IMR-90 (cell line): Measurements from ENCODE around the gene KLHL29. TPM values are rescaled to one million over a fixed set of nuclear protein-coding genes. Genes with fewer than 3 reads are reported as not detected.
A peak's percentile ranks its signal among the peaks of the same experiment; 100 is the strongest.

Source experiments
- ATAC-seq: fragments of 200-7000 bp; cut with Tn5 transposase; 2 replicates; pipeline ENCODE4 v1.9.1; 2020; ENCODE audit warnings: low read depth, mild to moderate bottlenecking, moderate library complexity
- BruUV-seq: library from RNA; stranded (reverse); fragments of 400-500 nt; replicated peaks from 2 replicates; lab custom pipeline; 2021; lab: Mats Ljungman, UMichigan
- CTCF ChIA-PET: fragments of 300-600 bp; formaldehyde crosslinking; extraction: SDS; loops from one replicate; lab custom pipeline; 2021; ENCODE audit warnings: antibody characterized with exemption; lab: Yijun Ruan, JAX
- POLR2A ChIA-PET: fragments of 300-600 bp; sonication (Branson Sonifier 250); formaldehyde crosslinking; loops from one replicate; lab custom pipeline; 2022; ENCODE audit warnings: antibody characterized with exemption; ENCODE audit not compliant: unreplicated experiment; lab: Charles Lee
- DNase-seq: peaks from one replicate; pipeline ENCODE4 v3.0.0; 2013
- H2AFZ ChIP-seq: replicated peaks from 2 replicates; pipeline ENCODE3; 2013; ENCODE audit warnings: low read length, mild to moderate bottlenecking; ENCODE audit not compliant: poor library complexity
- H2AK5ac ChIP-seq: 2 replicates; pipeline ENCODE4 v1.6.1; 2013; ENCODE audit warnings: low read depth, low read length, inconsistent platforms
- H2AK9ac ChIP-seq: replicated peaks from 2 replicates; pipeline ENCODE3; 2013; ENCODE audit warnings: mild to moderate bottlenecking, low read depth, low read length, moderate library complexity; ENCODE audit not compliant: poor library complexity
- H2BK120ac ChIP-seq: 2 replicates; pipeline ENCODE4 v1.6.1; 2013; ENCODE audit warnings: low read depth, low read length, inconsistent platforms
- H2BK15ac ChIP-seq: 3 replicates; pipeline ENCODE4 v1.6.1; 2013; ENCODE audit warnings: low read depth, low read length, inconsistent platforms
- H2BK20ac ChIP-seq: 2 replicates; pipeline ENCODE4 v1.6.1; 2013; ENCODE audit warnings: low read depth, mild to moderate bottlenecking, inconsistent platforms, low read length, moderate library complexity
- H2BK5ac ChIP-seq: 2 replicates; pipeline ENCODE4 v1.6.1; 2013; ENCODE audit warnings: mild to moderate bottlenecking, low read depth, low read length, inconsistent platforms; ENCODE audit not compliant: poor library complexity, severe bottlenecking
- H3K14ac ChIP-seq: replicated peaks from 2 replicates; pipeline ENCODE4 v1.6.1; 2013; ENCODE audit warnings: low read depth, low read length, inconsistent platforms
- H3K18ac ChIP-seq: 2 replicates; pipeline ENCODE4 v1.6.1; 2013; ENCODE audit warnings: low read depth, low read length, control low read depth
- H3K23ac ChIP-seq: 2 replicates; pipeline ENCODE4 v1.6.1; 2013; ENCODE audit warnings: low read depth, low read length, inconsistent platforms
- H3K27ac ChIP-seq: 2 replicates; pipeline ENCODE4 v1.5.1; 2013; ENCODE audit warnings: mild to moderate bottlenecking, control low read depth, low read length; ENCODE audit not compliant: insufficient read depth
- H3K27me3 ChIP-seq: 2 replicates; pipeline ENCODE4 v1.6.1; 2013; ENCODE audit warnings: low read length; ENCODE audit not compliant: control insufficient read depth, insufficient read depth
- H3K36me3 ChIP-seq: 2 replicates; pipeline ENCODE4 v1.6.1; 2013; ENCODE audit warnings: low read length, mixed read lengths; ENCODE audit not compliant: control insufficient read depth, insufficient read depth
- H3K4ac ChIP-seq: 2 replicates; pipeline ENCODE4 v1.6.1; 2013; ENCODE audit warnings: low read depth, low read length, inconsistent platforms
- H3K4me1 ChIP-seq: 2 replicates; pipeline ENCODE4 v1.6.1; 2013; ENCODE audit warnings: low read length, mixed read lengths; ENCODE audit not compliant: control insufficient read depth, insufficient read depth
- H3K4me2 ChIP-seq: 2 replicates; pipeline ENCODE4 v1.6.1; 2013; ENCODE audit warnings: low read depth, mild to moderate bottlenecking, control low read depth, low read length, moderate library complexity
- H3K4me3 ChIP-seq: 2 replicates; pipeline ENCODE4 v1.5.1; 2013; ENCODE audit warnings: low read depth, mild to moderate bottlenecking, control low read depth, low read length, moderate library complexity; ENCODE audit not compliant: insufficient read depth
- H3K56ac ChIP-seq: 2 replicates; pipeline ENCODE4 v1.6.1; 2013; ENCODE audit warnings: low read length, inconsistent platforms; ENCODE audit not compliant: insufficient read depth; ENCODE audit errors: extremely low read depth
- H3K79me1 ChIP-seq, 2 experiments: 2 replicates each; pipeline ENCODE4 v1.6.1; 2013; ENCODE audit warnings: low read length in 2 of 2, inconsistent platforms in 1 of 2, low read depth in 1 of 2
- H3K9ac ChIP-seq: 2 replicates; pipeline ENCODE4 v1.6.1; 2013; ENCODE audit warnings: low read depth, low read length, control low read depth
- H3K9me1 ChIP-seq: 2 replicates; pipeline ENCODE4 v1.6.1; 2013; ENCODE audit warnings: low read length, inconsistent platforms; ENCODE audit not compliant: insufficient read depth
- H3K9me3 ChIP-seq: 2 replicates; pipeline ENCODE4 v1.6.1; 2013; ENCODE audit warnings: low read length; ENCODE audit not compliant: control insufficient read depth, insufficient read depth
- H4K20me1 ChIP-seq: 2 replicates; pipeline ENCODE4 v1.6.1; 2013; ENCODE audit warnings: low read length, inconsistent platforms; ENCODE audit not compliant: insufficient read depth
- H4K5ac ChIP-seq: 2 replicates; pipeline ENCODE4 v1.6.1; 2013; ENCODE audit warnings: mild to moderate bottlenecking, low read depth, low read length, control low read depth
- H4K8ac ChIP-seq, 2 experiments: 2 replicates each; pipeline ENCODE4 v1.6.1; 2013; ENCODE audit warnings: low read depth in 2 of 2, low read length in 2 of 2, control low read depth in 1 of 2, inconsistent platforms in 1 of 2
- H4K91ac ChIP-seq: 2 replicates; pipeline ENCODE4 v1.6.1; 2013; ENCODE audit warnings: low read depth, low read length, inconsistent platforms; ENCODE audit not compliant: insufficient read depth
- BHLHE40 ChIP-seq: fragments of 150-350 bp; IDR thresholded peaks from 2 replicates; pipeline ENCODE4 v1.6.1; 2016; ENCODE audit warnings: mild to moderate bottlenecking, low read depth, low read length
- CEBPB ChIP-seq: IDR thresholded peaks from 2 replicates; pipeline ENCODE4 v1.6.1; 2012; ENCODE audit warnings: low read depth, low read length, improper control_type of control experiment
- CHD1 ChIP-seq: IDR thresholded peaks from 2 replicates; pipeline ENCODE4 v1.6.1; 2012; ENCODE audit warnings: low read depth, low read length, improper control_type of control experiment
- FOS ChIP-seq: fragments of 150-350 bp; IDR thresholded peaks from 2 replicates; pipeline ENCODE4 v1.6.1; 2016; ENCODE audit warnings: low read depth, low read length
- MAFK ChIP-seq: IDR thresholded peaks from 2 replicates; pipeline ENCODE4 v1.6.1; 2012; ENCODE audit warnings: low read depth, low read length, improper control_type of control experiment
- MAZ ChIP-seq: IDR thresholded peaks from 2 replicates; pipeline ENCODE4 v1.6.1; 2012; ENCODE audit warnings: low read depth, mild to moderate bottlenecking, low read length, improper control_type of control experiment, moderate library complexity, borderline replicate concordance
- MXI1 ChIP-seq: IDR thresholded peaks from 2 replicates; pipeline ENCODE4 v1.6.1; 2012; ENCODE audit warnings: low read depth, mild to moderate bottlenecking, low read length, moderate library complexity, borderline replicate concordance
- NFE2L2 ChIP-seq: fragments of 150-350 bp; IDR thresholded peaks from 2 replicates; pipeline ENCODE4 v1.6.1; 2016; ENCODE audit warnings: low read depth, mild to moderate bottlenecking, low read length
- POLR2A ChIP-seq: IDR thresholded peaks from 2 replicates; pipeline ENCODE4 v1.6.1; 2012; ENCODE audit warnings: mild to moderate bottlenecking, low read depth, low read length
- RAD21 ChIP-seq: IDR thresholded peaks from 2 replicates; pipeline ENCODE4 v1.6.1; 2012; ENCODE audit warnings: low read length, improper control_type of control experiment
- RCOR1 ChIP-seq: IDR thresholded peaks from 2 replicates; pipeline ENCODE4 v1.6.1; 2012; ENCODE audit warnings: mild to moderate bottlenecking, low read length, improper control_type of control experiment; ENCODE audit not compliant: insufficient replicate concordance
- RFX5 ChIP-seq: IDR thresholded peaks from 2 replicates; pipeline ENCODE4 v1.8.0; 2012; ENCODE audit warnings: low read depth, mild to moderate bottlenecking, low read length, moderate library complexity
- SMC3 ChIP-seq: fragments of 150-350 bp; IDR thresholded peaks from 2 replicates; pipeline ENCODE4 v1.6.1; 2016; ENCODE audit warnings: low read depth, mild to moderate bottlenecking, antibody characterized with exemption, low read length, moderate library complexity
- WGBS, 2 experiments: methylation state at CpG; one replicate each; pipeline versions ENCODE4 v1.1.5 to v1.1.7; 2013; ENCODE audit warnings: missing lambda C conversion rate in 2 of 2; ENCODE audit not compliant: insufficient read length in 1 of 2; ENCODE audit errors: extremely low coverage in 2 of 2; 5-methylcytosine and 5-hydroxymethylcytosine counted together
- dilution Hi-C: fragments of 300-500 bp; cut with HindIII; formaldehyde crosslinking; loops from one replicate; pipeline ENCODE4 v1.14.3; 2018; ENCODE audit warnings: low sequenced_read_pairs; ENCODE audit not compliant: unreplicated experiment
- in situ Hi-C: fragments of 300-500 bp; cut with MboI; formaldehyde crosslinking; loops from 3 replicates; pipeline ENCODE4 v1.14.3; 2019; ENCODE audit warnings: low sequenced_read_pairs, inconsistent platforms, mixed read lengths
- intact Hi-C: fragments of 100-400 bp; cut with micrococcal nuclease; formaldehyde crosslinking; loops from 2 replicates; pipeline ENCODE4 v1.10.0; 2022
- polyA plus RNA-seq, 3 experiments: library from polyadenylated mRNA; depleted of rRNA; stranded (reverse); fragments of >200 nt; gene quantifications; 2 replicates each; pipeline ENCODE4 v1.2.3, GENCODE V29; 2012; ENCODE audit warnings: low replicate concordance in 1 of 3
- total RNA-seq: library from RNA; depleted of rRNA; stranded (reverse); fragments of >200 nt; gene quantifications from 2 replicates; pipeline ENCODE4 v1.2.3, GENCODE V29; 2012
- TF ChIP-seq, protein P1 (sequence below): fragments of 150-350 bp; IDR thresholded peaks from 2 replicates; pipeline ENCODE4 v1.6.1; 2017; ENCODE audit warnings: mild to moderate bottlenecking, antibody characterized with exemption, low read length, low read depth
- TF ChIP-seq, protein P2 (sequence below): fragments of 150-350 bp; IDR thresholded peaks from 2 replicates; pipeline ENCODE4 v1.6.1; 2016; ENCODE audit warnings: low read depth, mild to moderate bottlenecking, low read length, moderate library complexity, borderline replicate concordance
- TF ChIP-seq, protein P3 (sequence below): conservative IDR thresholded peaks from 2 replicates; pipeline ENCODE4 v1.5.1; 2012; ENCODE audit warnings: mild to moderate bottlenecking, low read depth, low read length, improper control_type of control experiment

Gene KLHL29
- total and polyA plus RNA-seq, 2 of the 4 experiments (the other 2 are of a cell fraction): 2.0 to 8.0 TPM

DNA sequence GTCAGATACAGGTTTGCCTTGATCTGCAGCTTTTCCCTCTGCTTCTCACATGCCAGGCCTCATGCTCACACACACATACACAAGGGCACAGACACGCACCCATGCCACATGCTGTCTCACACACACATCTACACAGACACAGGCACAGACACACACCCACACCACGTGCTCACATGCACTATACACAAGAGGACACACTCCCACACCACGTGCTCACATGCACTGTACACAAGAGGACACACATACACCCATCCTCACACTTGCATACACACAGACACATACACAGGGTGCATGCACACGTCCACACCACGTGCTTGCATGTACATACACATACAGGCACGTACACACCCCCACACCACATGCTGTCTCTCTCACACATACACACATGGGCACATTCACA lies 288.1 kb downstream of the KLHL29 start:
- Histone ChIP-seq H2AK9ac (peak overlapping the region; percentile 17), H4K5ac (no peak overlapping the region), H3K9me1 (peaks cover 9% of the 10 kb centered on the region), H2BK15ac (no peak overlapping the region), H2AFZ (no peak overlapping the region), H3K14ac (no peak overlapping the region), H3K27ac (no peak overlapping the region), H3K9ac (no peak overlapping the region), H4K20me1 (peaks cover 9% of the 10 kb centered on the region), H3K79me1 (no peaks in the 10 kb centered on the region), H3K36me3 (no peaks in the 10 kb centered on the region), H4K91ac (no peak overlapping the region), H2BK20ac (no peak overlapping the region), H3K9me3 (peaks cover 2% of the 10 kb centered on the region; the same call in 1 of the 2 replicates), H3K18ac (no peak overlapping the region), H2BK5ac (no peak overlapping the region), H3K4me2 (no peak overlapping the region), H4K8ac (no peak overlapping the region), H2BK120ac (no peak overlapping the region), H2AK5ac (no peak overlapping the region), H3K4ac (no peak overlapping the region), H3K4me1 (peaks cover 2% of the 10 kb centered on the region; the same call in 1 of the 2 replicates), H3K27me3 (no peaks in the 10 kb centered on the region), H3K56ac (no peak overlapping the region), H3K4me3 (no peak overlapping the region), H3K23ac (no peak overlapping the region)
- dilution Hi-C loops: no loop called here
- WGBS, 2 experiments: 91% methylated on average over 1 of the region's 6 CpGs; no CpG with 5 or more reads in 1 of the 2 experiments
- ATAC-seq (no peak), DNase-seq (no peak)
- POLR2A ChIA-PET: no interaction called here
- no TSS peak for BruUV-seq
- TF ChIP-seq MAFK (no peak), BHLHE40 (no peak), CHD1 (no peak), FOS (no peak), RAD21 (no peak), CEBPB (no peak), RFX5 (no peak), MAZ (no peak), SMC3 (no peak), RCOR1 (no peak), NFE2L2 (no peak), MXI1 (no peak), POLR2A (no peak)
- TF ChIP-seq, protein P1, sequence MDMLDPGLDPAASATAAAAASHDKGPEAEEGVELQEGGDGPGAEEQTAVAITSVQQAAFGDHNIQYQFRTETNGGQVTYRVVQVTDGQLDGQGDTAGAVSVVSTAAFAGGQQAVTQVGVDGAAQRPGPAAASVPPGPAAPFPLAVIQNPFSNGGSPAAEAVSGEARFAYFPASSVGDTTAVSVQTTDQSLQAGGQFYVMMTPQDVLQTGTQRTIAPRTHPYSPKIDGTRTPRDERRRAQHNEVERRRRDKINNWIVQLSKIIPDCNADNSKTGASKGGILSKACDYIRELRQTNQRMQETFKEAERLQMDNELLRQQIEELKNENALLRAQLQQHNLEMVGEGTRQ: no peak
- TF ChIP-seq, protein P2, sequence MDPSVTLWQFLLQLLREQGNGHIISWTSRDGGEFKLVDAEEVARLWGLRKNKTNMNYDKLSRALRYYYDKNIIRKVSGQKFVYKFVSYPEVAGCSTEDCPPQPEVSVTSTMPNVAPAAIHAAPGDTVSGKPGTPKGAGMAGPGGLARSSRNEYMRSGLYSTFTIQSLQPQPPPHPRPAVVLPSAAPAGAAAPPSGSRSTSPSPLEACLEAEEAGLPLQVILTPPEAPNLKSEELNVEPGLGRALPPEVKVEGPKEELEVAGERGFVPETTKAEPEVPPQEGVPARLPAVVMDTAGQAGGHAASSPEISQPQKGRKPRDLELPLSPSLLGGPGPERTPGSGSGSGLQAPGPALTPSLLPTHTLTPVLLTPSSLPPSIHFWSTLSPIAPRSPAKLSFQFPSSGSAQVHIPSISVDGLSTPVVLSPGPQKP: no peak
- TF ChIP-seq, protein P3, sequence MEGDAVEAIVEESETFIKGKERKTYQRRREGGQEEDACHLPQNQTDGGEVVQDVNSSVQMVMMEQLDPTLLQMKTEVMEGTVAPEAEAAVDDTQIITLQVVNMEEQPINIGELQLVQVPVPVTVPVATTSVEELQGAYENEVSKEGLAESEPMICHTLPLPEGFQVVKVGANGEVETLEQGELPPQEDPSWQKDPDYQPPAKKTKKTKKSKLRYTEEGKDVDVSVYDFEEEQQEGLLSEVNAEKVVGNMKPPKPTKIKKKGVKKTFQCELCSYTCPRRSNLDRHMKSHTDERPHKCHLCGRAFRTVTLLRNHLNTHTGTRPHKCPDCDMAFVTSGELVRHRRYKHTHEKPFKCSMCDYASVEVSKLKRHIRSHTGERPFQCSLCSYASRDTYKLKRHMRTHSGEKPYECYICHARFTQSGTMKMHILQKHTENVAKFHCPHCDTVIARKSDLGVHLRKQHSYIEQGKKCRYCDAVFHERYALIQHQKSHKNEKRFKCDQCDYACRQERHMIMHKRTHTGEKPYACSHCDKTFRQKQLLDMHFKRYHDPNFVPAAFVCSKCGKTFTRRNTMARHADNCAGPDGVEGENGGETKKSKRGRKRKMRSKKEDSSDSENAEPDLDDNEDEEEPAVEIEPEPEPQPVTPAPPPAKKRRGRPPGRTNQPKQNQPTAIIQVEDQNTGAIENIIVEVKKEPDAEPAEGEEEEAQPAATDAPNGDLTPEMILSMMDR: no peak
- CTCF ChIA-PET: no interaction called here
- intact Hi-C loops: no loop called here
- in situ Hi-C loops: no loop called here
